ENCODE results near the gene SOCS3. TPM values are rescaled to one million over a fixed set of nuclear protein-coding genes. Genes with fewer than 3 reads are reported as not detected.

SOCS3 gene
- total RNA-seq, 1 donor from 2014 or later = 13.4 TPM

DNA sequence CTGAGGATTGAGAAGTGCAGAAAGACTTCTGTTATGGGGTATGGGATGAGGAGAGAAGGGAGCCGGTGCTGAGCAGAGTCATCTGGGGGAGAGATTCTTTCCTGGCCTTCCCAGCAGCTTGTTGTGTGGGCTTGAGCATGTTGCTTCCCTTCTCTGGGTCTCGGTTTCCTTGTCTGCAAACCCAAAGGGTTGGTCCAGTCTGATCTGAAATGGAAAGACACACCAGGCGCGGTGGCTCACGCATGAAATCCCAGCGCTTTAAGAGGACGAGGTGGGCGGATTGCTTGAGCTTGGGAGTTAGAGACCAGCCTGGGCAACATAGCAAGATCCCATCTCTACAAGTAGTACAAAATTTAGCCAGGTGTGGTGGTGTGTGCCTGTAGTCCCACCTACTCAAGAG lies 6.0 kb downstream of the SOCS3 start:
- peaks cover 5% of the 10 kb centered on the region for H3K36me3 ChIP-seq (ENCODE audit: insufficient read depth, low read length)
- H3K9me3 ChIP-seq (ENCODE audit: insufficient read depth, low read depth, low read length) = no peaks in the 10 kb centered on the region
- no peaks in the 10 kb centered on the region for H3K36me3 Mint-ChIP-seq (ENCODE audit: low read depth, unreplicated experiment)
- H3K27me3 Mint-ChIP-seq (ENCODE audit: low read depth, unreplicated experiment) = peaks cover 5% of the 10 kb centered on the region
- H3K27ac ChIP-seq (ENCODE audit: low read depth, low read length) = peak overlapping the region; percentile 81
- H3K9me3 Mint-ChIP-seq (ENCODE audit: unreplicated experiment) = no peaks in the 10 kb centered on the region
- H3K4me3 ChIP-seq (ENCODE audit: insufficient read depth, low read depth, low read length) = no peak overlapping the region
- no peak for DNase-seq (ENCODE audit: low read depth)
- H3K4me3 Mint-ChIP-seq (ENCODE audit: unreplicated experiment) = peak overlapping the region; percentile 77
- TF ChIP-seq, protein P1, sequence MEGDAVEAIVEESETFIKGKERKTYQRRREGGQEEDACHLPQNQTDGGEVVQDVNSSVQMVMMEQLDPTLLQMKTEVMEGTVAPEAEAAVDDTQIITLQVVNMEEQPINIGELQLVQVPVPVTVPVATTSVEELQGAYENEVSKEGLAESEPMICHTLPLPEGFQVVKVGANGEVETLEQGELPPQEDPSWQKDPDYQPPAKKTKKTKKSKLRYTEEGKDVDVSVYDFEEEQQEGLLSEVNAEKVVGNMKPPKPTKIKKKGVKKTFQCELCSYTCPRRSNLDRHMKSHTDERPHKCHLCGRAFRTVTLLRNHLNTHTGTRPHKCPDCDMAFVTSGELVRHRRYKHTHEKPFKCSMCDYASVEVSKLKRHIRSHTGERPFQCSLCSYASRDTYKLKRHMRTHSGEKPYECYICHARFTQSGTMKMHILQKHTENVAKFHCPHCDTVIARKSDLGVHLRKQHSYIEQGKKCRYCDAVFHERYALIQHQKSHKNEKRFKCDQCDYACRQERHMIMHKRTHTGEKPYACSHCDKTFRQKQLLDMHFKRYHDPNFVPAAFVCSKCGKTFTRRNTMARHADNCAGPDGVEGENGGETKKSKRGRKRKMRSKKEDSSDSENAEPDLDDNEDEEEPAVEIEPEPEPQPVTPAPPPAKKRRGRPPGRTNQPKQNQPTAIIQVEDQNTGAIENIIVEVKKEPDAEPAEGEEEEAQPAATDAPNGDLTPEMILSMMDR (IDR thresholded peaks at IDR 0.05; ENCODE audit: insufficient read depth, low read depth, low read length) = no peak
- TF ChIP-seq EZH2 (IDR thresholded peaks at IDR 0.05; ENCODE audit: insufficient read depth, low read length) = no peak
- peak overlapping the region; percentile 98 for H3K27ac Mint-ChIP-seq (ENCODE audit: unreplicated experiment)
- peak overlapping the region; percentile 62 for H3K9ac ChIP-seq (ENCODE audit: low read length)
- H3K4me1 Mint-ChIP-seq (ENCODE audit: low read depth, unreplicated experiment) = peaks cover 39% of the 10 kb centered on the region
- H3K79me2 ChIP-seq (ENCODE audit: insufficient read depth, low read length) = peaks cover 29% of the 10 kb centered on the region
- H3K4me2 ChIP-seq (ENCODE audit: low read length) = peak overlapping the region; percentile 86
- peaks cover 34% of the 10 kb centered on the region for H4K20me1 ChIP-seq (ENCODE audit: insufficient read depth, low read length)
- H3K27me3 ChIP-seq (ENCODE audit: insufficient read depth, low read length) = no peaks in the 10 kb centered on the region
- peaks cover 57% of the 10 kb centered on the region for H3K4me1 ChIP-seq (ENCODE audit: insufficient read depth, low read length)
- H2AFZ ChIP-seq (ENCODE audit: low read depth, low read length) = no peak overlapping the region
- no peak for FAIRE-seq

DNA sequence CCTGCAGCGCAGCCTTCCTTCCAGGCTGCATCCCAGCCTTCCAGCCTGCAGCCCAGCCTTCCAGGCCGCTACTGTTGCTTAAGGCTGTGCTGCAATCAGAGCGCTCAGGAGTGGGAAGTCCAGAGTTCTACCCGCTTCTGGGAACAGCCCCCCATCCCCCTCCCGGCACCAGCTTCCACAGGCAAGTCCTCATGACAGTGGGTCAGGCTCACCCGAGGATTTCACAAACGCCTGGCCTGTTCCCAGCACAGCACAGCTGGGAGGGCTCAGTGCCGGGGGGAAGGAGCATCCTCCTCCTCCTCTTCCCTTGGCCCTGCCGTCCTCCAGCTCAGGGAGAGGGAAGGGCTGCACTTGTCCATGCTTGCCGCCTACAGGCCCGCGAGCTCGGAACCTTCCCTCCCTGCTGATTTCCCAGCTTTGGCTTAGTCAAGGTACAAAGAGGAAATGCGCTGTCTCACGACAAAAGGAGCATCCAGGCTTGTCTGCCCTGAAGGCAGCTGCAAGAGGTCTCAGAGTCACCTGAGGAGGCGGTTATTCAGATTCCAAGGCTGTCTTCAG lies 8.3 kb downstream of the SOCS3 start:
- H3K9ac ChIP-seq (ENCODE audit: low read length) = peak overlapping the region; percentile 33
- no peak for FAIRE-seq

More for the DNA sequence above, 8.3 kb downstream of the SOCS3 start:
- Histone ChIP-seq H3K27me3 (ENCODE audit: insufficient read depth, low read length) (no peaks in the 10 kb centered on the region), H3K79me2 (ENCODE audit: insufficient read depth, low read length) (peaks cover 7% of the 10 kb centered on the region), H3K4me2 (ENCODE audit: low read length) (peak overlapping the region; percentile 86), H4K20me1 (ENCODE audit: insufficient read depth, low read length) (peaks cover 12% of the 10 kb centered on the region), H3K9me3 (ENCODE audit: insufficient read depth, low read depth, low read length) (no peaks in the 10 kb centered on the region), H2AFZ (ENCODE audit: low read depth, low read length) (peak overlapping the region; percentile 43), H3K27ac (ENCODE audit: low read depth, low read length) (peak overlapping the region; percentile 12), H3K4me1 (ENCODE audit: insufficient read depth, low read length) (peaks cover 43% of the 10 kb centered on the region), H3K36me3 (ENCODE audit: insufficient read depth, low read length) (no peaks in the 10 kb centered on the region), H3K4me3 (ENCODE audit: insufficient read depth, low read depth, low read length) (no peak overlapping the region)
- Mint-ChIP-seq H3K36me3 (ENCODE audit: low read depth, unreplicated experiment) (no peaks in the 10 kb centered on the region), H3K9me3 (ENCODE audit: unreplicated experiment) (peaks cover 1% of the 10 kb centered on the region), H3K27ac (ENCODE audit: unreplicated experiment) (peak overlapping the region; percentile 81), H3K27me3 (ENCODE audit: low read depth, unreplicated experiment) (peaks cover 10% of the 10 kb centered on the region), H3K4me1 (ENCODE audit: low read depth, unreplicated experiment) (peaks cover 36% of the 10 kb centered on the region), H3K4me3 (ENCODE audit: unreplicated experiment) (no peak overlapping the region)
- no peak for TF ChIP-seq EZH2 (IDR thresholded peaks at IDR 0.05; ENCODE audit: insufficient read depth, low read length)
- TF ChIP-seq, protein P1 (IDR thresholded peaks at IDR 0.05; ENCODE audit: insufficient read depth, low read depth, low read length) = no peak
- DNase-seq (ENCODE audit: low read depth) = peak; percentile 91

Measured in astrocyte (in vitro differentiated cells and primary cell).